LHCN-M2 (cell line): Measurements from ENCODE around the gene ALG1L2. TPM values are rescaled to one million over a fixed set of nuclear protein-coding genes. Genes with fewer than 3 reads are reported as not detected.
"Not testable (repeated sequence)": the region's sequence is repeated elsewhere in the genome, so short reads cannot be mapped to it uniquely, and the experiment has no call there.

Experiments used
- DNase-seq: peaks from one replicate; pipeline ENCODE4 v3.0.0-alpha.2; 2012; ENCODE audit warnings: low read depth
- total RNA-seq: library from RNA; depleted of rRNA; stranded (reverse); fragments of >200 nt; gene quantifications from 2 replicates; pipeline ENCODE4 v1.2.3, GENCODE V29; 2014; rRNA removed

ALG1L2 gene
- total RNA-seq, 1 experiment from 2014 or later = not detected

DNA sequence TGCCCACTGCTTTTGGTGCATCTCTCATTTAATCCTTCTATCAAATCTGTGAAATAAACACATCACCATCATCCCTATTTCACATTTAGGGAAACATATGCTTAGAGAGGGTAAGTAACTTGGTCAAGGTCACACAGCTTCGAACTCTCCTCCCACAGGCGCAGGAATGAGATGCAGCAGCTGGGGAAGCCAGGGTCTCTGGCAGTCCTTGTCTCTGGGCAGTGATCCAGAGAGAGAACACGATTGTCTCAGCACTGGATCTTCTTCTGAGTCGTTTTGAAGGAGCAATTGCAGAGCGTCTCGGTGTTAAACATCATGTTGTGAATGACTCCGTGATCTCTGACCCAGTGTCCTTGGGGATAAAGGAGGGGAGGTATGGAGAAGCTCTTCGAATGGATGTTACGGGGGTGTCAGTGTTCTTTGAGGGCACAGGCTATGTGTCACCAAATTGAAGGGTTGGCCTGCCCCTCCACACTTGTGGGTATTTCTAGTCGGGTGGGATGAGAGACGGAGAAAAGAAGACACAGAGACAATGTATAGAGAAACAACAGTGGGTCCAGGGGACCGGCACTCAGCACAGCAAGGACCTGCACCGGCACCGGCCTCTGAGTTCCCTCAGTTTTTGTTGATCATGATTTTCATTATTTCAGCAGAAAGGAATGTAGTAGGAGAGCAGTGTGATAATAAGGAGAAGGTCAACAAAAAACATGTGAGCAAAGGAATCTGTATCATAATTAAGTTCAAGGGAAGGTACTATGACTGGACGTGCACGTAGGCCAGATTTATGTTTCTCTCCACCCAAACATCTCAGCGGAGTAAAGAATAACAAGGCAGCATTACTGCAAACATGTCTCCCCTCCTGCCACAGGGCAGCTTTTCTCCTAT, 41.5 kb downstream of the ALG1L2 start:
- not testable (repeated sequence) for DNase-seq

DNA sequence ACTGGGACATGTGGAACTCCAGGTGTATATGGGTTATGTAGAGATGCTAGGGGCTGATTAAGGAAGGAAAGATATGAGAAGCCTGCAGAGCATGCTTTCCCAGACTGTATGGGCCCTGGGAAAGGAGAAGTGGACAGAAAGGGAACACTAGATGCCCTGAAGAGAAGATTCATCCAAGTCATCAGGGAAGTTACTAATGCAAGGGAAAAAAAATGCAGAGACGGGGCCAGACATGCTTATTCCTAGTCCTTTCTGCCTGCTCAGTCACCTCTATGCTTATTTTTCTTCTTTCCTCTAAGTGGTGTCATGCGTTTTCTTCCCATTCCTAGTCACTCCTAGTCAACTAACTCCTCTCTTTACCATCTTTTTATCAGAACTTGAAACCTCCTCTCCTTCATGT, 43.8 kb downstream of the ALG1L2 start:
- not testable (repeated sequence) for DNase-seq

DNA sequence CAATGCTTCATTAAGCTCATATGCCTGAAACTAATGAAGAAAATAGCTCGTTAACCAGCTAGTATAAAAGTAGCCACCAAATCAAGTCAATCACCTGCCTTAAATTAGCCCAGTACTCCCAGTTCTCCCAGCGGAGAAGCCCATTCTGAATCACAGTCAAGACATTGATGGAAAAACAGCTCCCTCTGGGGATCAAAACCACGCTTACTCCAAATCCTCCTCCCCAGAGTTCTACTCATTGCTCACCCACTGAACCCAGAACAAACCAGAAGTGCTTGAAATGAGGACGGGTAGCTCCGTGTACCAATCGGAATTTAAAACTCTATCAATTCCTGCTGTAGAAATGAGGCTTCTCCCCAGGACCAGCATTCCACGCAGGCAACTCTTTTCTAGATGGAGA, 54.7 kb downstream of the ALG1L2 start:
- DNase-seq = not testable (repeated sequence)

DNA sequence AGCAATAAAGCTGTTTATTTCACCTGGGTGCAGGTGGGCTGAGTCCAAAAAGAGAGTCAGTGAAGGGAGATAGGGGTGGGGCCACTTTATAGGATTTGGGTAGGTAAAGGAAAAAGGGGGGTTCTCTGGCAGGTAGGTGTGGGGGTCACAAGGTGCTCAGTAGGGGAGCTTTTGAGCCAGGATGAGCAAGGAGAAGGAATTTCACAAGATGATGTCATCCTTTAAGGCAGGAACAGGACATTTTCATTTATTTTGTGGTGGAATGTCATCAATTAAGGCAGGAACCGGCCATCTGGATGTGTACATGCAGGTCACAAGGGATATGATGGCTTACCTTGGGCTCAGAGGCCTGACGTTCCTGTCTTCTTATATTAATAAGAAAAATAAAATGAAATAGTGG, 56.1 kb downstream of the ALG1L2 start:
- DNase-seq = not testable (repeated sequence)

DNA sequence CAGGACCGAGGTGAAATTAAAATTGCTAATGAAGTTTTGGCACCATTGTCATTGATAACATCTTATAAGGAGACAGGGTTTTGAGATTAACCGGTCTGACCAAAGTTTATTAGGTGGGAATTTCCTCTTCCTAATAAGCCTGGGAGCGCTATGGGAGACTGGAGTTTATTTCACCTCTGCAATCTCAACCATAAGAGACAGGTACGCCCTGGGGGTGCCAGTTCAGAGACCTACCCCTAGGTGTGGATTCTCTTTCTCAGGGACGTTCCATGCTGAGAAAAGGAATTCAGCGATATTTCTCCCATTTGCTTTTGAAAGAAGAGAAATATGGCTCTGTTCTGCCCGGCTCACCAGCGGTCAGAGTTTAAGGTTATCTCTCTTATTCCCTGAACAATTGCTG, 57.4 kb downstream of the ALG1L2 start:
- not testable (repeated sequence) for DNase-seq

DNA sequence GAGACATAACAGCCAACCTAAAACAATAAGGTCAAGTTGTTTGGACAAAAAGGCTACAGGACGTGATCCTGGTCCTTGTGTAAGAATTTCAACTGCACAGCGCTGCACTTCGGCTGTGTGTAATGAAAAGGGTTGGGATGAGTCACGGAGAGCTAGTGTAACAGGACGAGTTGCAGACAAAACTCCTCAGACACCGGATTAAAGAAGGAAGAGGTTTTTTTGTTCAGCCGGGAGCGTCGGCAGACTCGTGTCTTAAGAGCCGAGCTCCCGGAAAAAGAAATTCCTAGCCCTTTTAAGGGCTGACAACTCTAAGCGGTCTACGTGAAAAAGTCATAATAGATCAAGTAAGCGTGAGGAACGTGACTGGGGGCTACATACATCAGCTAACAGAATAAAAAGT, 59.1 kb downstream of the ALG1L2 start:
- DNase-seq = not testable (repeated sequence)

DNA sequence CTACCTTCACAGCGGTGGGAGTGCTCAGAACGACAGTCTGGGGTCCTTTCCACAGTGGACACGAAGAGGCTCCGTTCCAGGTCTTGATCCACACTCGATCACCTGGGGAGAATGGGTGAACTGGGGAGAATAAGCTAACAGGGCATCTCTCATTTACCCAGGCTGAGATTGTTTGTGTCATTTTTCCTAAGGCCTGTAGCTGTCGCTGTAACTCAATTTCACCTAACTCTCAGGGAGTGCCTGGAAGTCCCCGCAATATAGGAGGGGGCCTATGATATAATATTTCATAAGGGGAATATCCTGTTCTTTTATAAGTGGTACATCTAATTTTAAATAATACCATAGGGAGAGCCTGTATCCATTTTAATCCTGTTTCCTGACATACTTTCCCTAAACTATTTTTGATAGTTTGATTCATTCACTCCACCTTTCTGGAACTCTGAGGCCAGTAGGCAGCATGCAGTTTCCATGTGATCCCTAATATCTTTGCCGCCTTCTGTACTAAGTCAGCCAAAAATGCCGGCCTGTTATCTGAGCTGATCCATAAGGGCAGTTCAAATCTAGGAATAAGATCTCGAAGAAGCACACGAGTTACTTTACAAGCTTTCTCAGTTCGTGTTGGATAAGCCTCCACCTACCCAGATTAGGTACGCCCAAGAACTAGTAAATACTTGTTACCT, 62.2 kb downstream of the ALG1L2 start:
- not testable (repeated sequence) for DNase-seq

DNA sequence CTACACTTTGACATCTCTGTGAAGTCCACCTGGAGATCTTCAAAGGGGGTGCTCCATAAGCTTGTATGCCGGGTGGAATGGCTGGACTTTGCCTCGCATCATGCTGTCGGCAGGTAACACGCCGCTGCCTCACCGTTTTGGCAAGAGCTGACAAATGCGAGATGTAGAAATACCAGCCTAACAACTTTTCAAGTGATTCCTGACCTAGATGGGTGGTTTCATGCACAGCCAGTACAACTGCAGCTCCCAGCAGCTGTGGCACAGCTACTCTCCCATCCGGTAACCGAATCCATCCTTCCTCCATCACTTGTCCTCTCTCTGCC, 62.7 kb downstream of the ALG1L2 start:
- not testable (repeated sequence) for DNase-seq

DNA sequence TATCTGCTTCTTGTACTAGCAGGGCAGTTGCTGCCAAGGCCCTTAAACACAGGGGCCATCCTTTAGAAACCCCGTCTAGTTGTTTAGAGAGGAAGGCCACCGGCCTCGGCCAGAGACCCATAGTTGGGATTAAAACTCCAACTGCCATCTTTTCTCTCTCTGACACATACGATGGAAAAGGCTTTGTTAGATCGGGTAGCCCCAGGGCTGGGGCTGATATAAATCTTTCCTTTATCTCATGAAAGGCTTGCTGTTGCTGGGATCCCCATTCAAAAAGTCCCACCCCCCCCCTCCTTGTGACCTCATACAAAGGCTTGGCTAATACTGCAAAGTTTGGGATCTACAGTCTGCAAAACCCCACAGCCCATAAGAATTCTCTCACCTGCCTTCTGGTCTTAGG, 63.8 kb downstream of the ALG1L2 start:
- DNase-seq = not testable (repeated sequence)

DNA sequence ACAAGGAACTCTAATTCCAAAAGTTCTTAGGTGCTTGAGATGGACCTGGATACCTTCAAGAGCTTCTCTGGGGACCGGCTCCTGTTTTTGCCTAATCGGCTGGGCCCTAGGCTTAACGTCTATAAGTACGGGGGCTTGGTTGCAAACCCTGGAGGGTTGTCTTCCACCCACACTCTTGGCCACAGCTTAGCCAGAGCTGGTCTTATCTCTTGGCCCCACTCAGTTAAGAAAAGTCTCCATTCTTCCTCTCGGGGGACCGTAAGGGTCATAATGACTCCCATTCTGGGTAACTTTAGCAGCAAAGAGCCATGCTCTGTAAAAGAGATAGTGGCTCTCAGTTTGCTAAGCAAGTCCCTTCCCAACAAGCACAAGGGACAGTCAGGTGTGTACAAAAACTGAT, 64.8 kb downstream of the ALG1L2 start:
- DNase-seq = not testable (repeated sequence)

Other genes with a start within 250 kb of the ALG1L2 start
- gene TMCC1, start 188.1 kb upstream of the ALG1L2 start, total RNA-seq = 6.3 and 12.0 TPM in 2 replicates
- not detected in 2 replicates for gene TRH, start 107.1 kb upstream of the ALG1L2 start, total RNA-seq